Measurements from ENCODE around the gene CHTOP. TPM values are rescaled to one million over a fixed set of nuclear protein-coding genes. Genes with fewer than 3 reads are reported as not detected.

CHTOP gene
- polyA plus RNA-seq, 1 donor from 2014 or later = 159 TPM

DNA sequence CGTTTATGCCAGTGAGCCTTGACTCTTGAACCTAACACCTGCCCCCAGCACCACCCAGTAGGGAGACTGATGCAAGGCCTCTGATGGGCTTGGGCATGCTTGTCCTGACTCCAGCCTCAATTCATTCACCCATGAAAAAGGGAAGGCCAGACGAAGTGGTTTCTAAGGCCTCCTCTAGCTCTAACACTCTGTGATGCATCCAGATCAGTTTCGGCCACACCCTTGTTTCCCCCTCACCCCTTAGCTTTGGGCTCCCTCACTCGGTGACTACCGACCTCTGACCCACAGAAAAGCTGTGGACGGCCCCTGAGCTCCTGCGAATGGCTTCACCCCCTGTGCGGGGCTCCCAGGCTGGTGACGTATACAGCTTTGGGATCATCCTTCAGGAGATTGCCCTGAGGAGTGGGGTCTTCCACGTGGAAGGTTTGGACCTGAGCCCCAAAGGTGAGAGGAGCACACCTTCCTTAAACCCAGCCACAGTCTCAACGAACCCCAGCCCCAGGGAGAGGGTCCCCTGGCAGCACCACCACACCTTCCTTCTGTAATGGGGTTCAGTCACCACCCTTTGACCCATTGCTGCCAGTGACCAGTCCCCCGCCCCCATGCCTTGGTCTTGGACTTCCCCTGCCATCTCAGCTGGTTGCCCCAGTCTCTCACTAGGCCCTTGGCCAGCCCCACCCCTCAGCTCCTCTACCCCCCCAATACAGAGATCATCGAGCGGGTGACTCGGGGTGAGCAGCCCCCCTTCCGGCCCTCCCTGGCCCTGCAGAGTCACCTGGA is 53.7 kb downstream of the CHTOP start:
- H3K9me2 ChIP-seq (ENCODE audit: insufficient read depth, low read length) = no peaks in the 10 kb centered on the region
- H3F3A ChIP-seq (ENCODE audit: insufficient read depth, low read length, poor library complexity, severe bottlenecking) = no peaks in the 10 kb centered on the region
- H3K27ac ChIP-seq (ENCODE audit: low read length) = no peak overlapping the region
- no peaks in the 10 kb centered on the region for H3K36me3 ChIP-seq (ENCODE audit: insufficient read depth, low read length)
- TF ChIP-seq POLR2AphosphoS5 (IDR thresholded peaks at IDR 0.05) = no peak
- TF ChIP-seq EP300 (conservative IDR thresholded peaks at IDR 0.05; ENCODE audit: poor library complexity, severe bottlenecking) = no peak
- TF ChIP-seq SMC3 (conservative IDR thresholded peaks at IDR 0.05; ENCODE audit: poor library complexity) = no peak
- TF ChIP-seq RAD21 (conservative IDR thresholded peaks at IDR 0.05) = no peak
- TF ChIP-seq TAF1 (IDR thresholded peaks at IDR 0.05; ENCODE audit: low read depth) = no peak
- TF ChIP-seq, protein P1, sequence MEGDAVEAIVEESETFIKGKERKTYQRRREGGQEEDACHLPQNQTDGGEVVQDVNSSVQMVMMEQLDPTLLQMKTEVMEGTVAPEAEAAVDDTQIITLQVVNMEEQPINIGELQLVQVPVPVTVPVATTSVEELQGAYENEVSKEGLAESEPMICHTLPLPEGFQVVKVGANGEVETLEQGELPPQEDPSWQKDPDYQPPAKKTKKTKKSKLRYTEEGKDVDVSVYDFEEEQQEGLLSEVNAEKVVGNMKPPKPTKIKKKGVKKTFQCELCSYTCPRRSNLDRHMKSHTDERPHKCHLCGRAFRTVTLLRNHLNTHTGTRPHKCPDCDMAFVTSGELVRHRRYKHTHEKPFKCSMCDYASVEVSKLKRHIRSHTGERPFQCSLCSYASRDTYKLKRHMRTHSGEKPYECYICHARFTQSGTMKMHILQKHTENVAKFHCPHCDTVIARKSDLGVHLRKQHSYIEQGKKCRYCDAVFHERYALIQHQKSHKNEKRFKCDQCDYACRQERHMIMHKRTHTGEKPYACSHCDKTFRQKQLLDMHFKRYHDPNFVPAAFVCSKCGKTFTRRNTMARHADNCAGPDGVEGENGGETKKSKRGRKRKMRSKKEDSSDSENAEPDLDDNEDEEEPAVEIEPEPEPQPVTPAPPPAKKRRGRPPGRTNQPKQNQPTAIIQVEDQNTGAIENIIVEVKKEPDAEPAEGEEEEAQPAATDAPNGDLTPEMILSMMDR (IDR thresholded peaks at IDR 0.05; ENCODE audit: poor library complexity, severe bottlenecking) = no peak
- H3K9me3 ChIP-seq (ENCODE audit: low read length) = no peaks in the 10 kb centered on the region
- H2AFZ ChIP-seq (ENCODE audit: low read depth, low read length) = no peak overlapping the region
- H3K4me3 ChIP-seq (ENCODE audit: low read length) = no peak overlapping the region
- H3K27me3 ChIP-seq (ENCODE audit: insufficient read depth, low read depth, low read length) = no peaks in the 10 kb centered on the region
- H3K79me2 ChIP-seq (replicated peaks; ENCODE audit: insufficient read depth, low read length) = no peaks in the 10 kb centered on the region
- H3K9ac ChIP-seq (ENCODE audit: low read length) = no peak overlapping the region
- H3K4me2 ChIP-seq (ENCODE audit: low read length) = no peak overlapping the region
- H4K20me1 ChIP-seq (ENCODE audit: insufficient read depth) = no peaks in the 10 kb centered on the region

DNA sequence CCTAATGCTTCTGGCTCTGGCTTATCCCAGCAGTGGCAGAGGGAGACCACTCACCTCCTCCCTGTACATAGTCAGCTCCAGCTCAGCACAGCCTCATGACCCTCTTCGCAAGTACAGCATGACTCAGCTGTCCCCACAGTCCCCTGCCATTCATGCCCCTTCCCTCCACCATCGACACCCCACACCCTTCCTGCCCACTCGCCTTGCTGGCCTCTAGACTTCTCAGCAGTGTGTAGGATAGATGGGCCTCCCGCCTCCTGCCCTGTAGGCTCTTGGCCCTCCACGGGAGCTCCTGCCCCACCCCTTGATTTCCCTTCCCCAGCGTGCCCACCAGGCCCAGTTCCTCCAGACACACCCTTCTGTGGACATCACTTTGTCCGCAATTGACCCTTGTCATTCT is 54.4 kb downstream of the CHTOP start:
- no peak overlapping the region for H3K27ac ChIP-seq (ENCODE audit: low read length)
- H3K79me2 ChIP-seq (replicated peaks; ENCODE audit: insufficient read depth, low read length) = no peaks in the 10 kb centered on the region
- H3K9me3 ChIP-seq (ENCODE audit: low read length) = no peaks in the 10 kb centered on the region
- H2AFZ ChIP-seq (ENCODE audit: low read depth, low read length) = no peak overlapping the region
- no peaks in the 10 kb centered on the region for H3K36me3 ChIP-seq (ENCODE audit: insufficient read depth, low read length)
- TF ChIP-seq SMC3 (conservative IDR thresholded peaks at IDR 0.05; ENCODE audit: poor library complexity) = no peak
- no peak overlapping the region for H3K9ac ChIP-seq (ENCODE audit: low read length)
- H4K20me1 ChIP-seq (ENCODE audit: insufficient read depth) = no peaks in the 10 kb centered on the region
- H3K27me3 ChIP-seq (ENCODE audit: insufficient read depth, low read depth, low read length) = no peaks in the 10 kb centered on the region
- H3K9me2 ChIP-seq (ENCODE audit: insufficient read depth, low read length) = no peaks in the 10 kb centered on the region
- no peak overlapping the region for H3K4me3 ChIP-seq (ENCODE audit: low read length)
- no peak overlapping the region for H3K4me2 ChIP-seq (ENCODE audit: low read length)
- no peaks in the 10 kb centered on the region for H3F3A ChIP-seq (ENCODE audit: insufficient read depth, low read length, poor library complexity, severe bottlenecking)

DNA sequence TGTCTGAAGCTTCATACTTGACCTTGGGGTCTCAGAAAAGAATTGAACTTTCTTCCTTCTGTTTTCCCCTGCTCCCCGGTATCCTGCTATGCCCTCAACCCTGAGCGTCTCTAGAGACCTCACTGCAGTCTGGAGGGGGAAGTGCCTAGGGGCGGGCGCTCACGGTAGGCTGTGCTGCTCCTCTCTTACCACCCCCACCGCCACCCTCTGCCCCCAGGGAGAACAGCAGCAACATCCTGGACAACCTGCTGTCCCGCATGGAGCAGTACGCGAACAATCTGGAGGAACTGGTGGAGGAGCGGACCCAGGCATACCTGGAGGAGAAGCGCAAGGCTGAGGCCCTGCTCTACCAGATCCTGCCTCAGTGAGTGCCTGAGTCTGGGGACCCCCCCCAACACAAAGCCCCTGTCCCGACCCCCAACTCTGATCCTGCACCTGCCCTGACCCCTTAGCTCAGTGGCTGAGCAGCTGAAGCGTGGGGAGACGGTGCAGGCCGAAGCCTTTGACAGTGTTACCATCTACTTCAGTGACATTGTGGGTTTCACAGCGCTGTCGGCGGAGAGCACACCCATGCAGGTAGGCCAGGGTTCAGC is 55.0 kb downstream of the CHTOP start:
- Histone ChIP-seq H3K79me2 (replicated peaks; ENCODE audit: insufficient read depth, low read length) (no peaks in the 10 kb centered on the region), H3K9me2 (ENCODE audit: insufficient read depth, low read length) (no peaks in the 10 kb centered on the region), H2AFZ (ENCODE audit: low read depth, low read length) (no peak overlapping the region), H3F3A (ENCODE audit: insufficient read depth, low read length, poor library complexity, severe bottlenecking) (no peaks in the 10 kb centered on the region), H3K27ac (ENCODE audit: low read length) (no peak overlapping the region), H4K20me1 (ENCODE audit: insufficient read depth) (no peaks in the 10 kb centered on the region), H3K36me3 (ENCODE audit: insufficient read depth, low read length) (no peaks in the 10 kb centered on the region), H3K4me2 (ENCODE audit: low read length) (no peak overlapping the region), H3K4me3 (ENCODE audit: low read length) (no peak overlapping the region), H3K27me3 (ENCODE audit: insufficient read depth, low read depth, low read length) (no peaks in the 10 kb centered on the region), H3K9ac (ENCODE audit: low read length) (no peak overlapping the region), H3K9me3 (ENCODE audit: low read length) (no peaks in the 10 kb centered on the region)
- no peak for TF ChIP-seq MXI1 (conservative IDR thresholded peaks at IDR 0.05; ENCODE audit: poor library complexity, severe bottlenecking)
- TF ChIP-seq, protein P2, sequence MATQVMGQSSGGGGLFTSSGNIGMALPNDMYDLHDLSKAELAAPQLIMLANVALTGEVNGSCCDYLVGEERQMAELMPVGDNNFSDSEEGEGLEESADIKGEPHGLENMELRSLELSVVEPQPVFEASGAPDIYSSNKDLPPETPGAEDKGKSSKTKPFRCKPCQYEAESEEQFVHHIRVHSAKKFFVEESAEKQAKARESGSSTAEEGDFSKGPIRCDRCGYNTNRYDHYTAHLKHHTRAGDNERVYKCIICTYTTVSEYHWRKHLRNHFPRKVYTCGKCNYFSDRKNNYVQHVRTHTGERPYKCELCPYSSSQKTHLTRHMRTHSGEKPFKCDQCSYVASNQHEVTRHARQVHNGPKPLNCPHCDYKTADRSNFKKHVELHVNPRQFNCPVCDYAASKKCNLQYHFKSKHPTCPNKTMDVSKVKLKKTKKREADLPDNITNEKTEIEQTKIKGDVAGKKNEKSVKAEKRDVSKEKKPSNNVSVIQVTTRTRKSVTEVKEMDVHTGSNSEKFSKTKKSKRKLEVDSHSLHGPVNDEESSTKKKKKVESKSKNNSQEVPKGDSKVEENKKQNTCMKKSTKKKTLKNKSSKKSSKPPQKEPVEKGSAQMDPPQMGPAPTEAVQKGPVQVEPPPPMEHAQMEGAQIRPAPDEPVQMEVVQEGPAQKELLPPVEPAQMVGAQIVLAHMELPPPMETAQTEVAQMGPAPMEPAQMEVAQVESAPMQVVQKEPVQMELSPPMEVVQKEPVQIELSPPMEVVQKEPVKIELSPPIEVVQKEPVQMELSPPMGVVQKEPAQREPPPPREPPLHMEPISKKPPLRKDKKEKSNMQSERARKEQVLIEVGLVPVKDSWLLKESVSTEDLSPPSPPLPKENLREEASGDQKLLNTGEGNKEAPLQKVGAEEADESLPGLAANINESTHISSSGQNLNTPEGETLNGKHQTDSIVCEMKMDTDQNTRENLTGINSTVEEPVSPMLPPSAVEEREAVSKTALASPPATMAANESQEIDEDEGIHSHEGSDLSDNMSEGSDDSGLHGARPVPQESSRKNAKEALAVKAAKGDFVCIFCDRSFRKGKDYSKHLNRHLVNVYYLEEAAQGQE (IDR thresholded peaks at IDR 0.05; ENCODE audit: borderline replicate concordance) = no peak
- TF ChIP-seq EZH2 (IDR thresholded peaks at IDR 0.05; ENCODE audit: borderline replicate concordance, insufficient read depth, low read length, poor library complexity, severe bottlenecking) = no peak
- TF ChIP-seq SMC3 (conservative IDR thresholded peaks at IDR 0.05; ENCODE audit: poor library complexity) = no peak
